Transverse colon (tissue), 4 donors: ENCODE measurements around the gene GSTA2.

Source experiments
- CTCF ChIP-seq, 5 experiments: fragments of 200-600 bp in 3 of 5; fragments of 450-650 bp in 2 of 5; sonication (generic) in 3 of 5; IDR thresholded peaks; 1 replicate in 2 of 5; 2 replicates in 3 of 5; pipeline ENCODE4 v1.5.1; 2016 to 2017; ENCODE audit warnings: antibody characterized with exemption in 5 of 5, inconsistent platforms in 3 of 5, mild to moderate bottlenecking in 2 of 5, moderate library complexity in 1 of 5
- EP300 ChIP-seq: sonication (generic); formaldehyde crosslinking; IDR thresholded peaks from one replicate; pipeline ENCODE4 v1.6.1; 2017; ENCODE audit warnings: antibody characterized with exemption, low read depth
- POLR2A ChIP-seq: fragments of 450-650 bp; IDR thresholded peaks from one replicate; pipeline ENCODE4 v1.6.1; 2016; ENCODE audit warnings: antibody characterized with exemption, mild to moderate bottlenecking, moderate library complexity
- POLR2AphosphoS5 ChIP-seq, 3 donors: sonication (generic); formaldehyde crosslinking; IDR thresholded peaks; one replicate each; pipeline ENCODE4 v1.6.1; 2016; ENCODE audit warnings: antibody characterized with exemption in 3 of 3

GRCh38 chr6:52760105-52760765 is 3.0 kb downstream of the GSTA2 start:
- TF ChIP-seq CTCF (IDR thresholded peaks at IDR 0.05) (no peak), POLR2AphosphoS5 (IDR thresholded peaks at IDR 0.05) (no peak), POLR2A (no peak), EP300 (no peak)
